HepG2 (cell line): Measurements from ENCODE around the gene ATE1. TPM values are rescaled to one million over a fixed set of nuclear protein-coding genes. Genes with fewer than 3 reads are reported as not detected.
A peak's percentile ranks its signal among the peaks of the same experiment; 100 is the strongest.

Source experiments
- ATF7 ChIP-seq, 2 experiments: fragments of 450-650 bp in 1 of 2; sonication (generic) in 1 of 2; formaldehyde crosslinking in 1 of 2; IDR thresholded peaks; 2 replicates each; pipeline versions ENCODE4 v1.4.0 to v1.6.1; 2016 to 2020; ENCODE audit warnings: antibody characterized with exemption in 1 of 2, mild to moderate bottlenecking in 1 of 2, missing genetic modification reagents in 1 of 2
- CC2D1A ChIP-seq: sonication (generic); formaldehyde crosslinking; IDR thresholded peaks from 2 replicates; pipeline ENCODE4 v1.8.1; 2023; ENCODE audit warnings: mild to moderate bottlenecking, missing genetic modification reagents
- CEBPZ ChIP-seq: IDR thresholded peaks from 2 replicates; pipeline ENCODE4 v1.6.1; 2012; ENCODE audit warnings: low read length, improper control_type of control experiment
- DR1 ChIP-seq: sonication (generic); formaldehyde crosslinking; IDR thresholded peaks from 2 replicates; pipeline ENCODE4 v1.8.0; 2021; ENCODE audit warnings: mild to moderate bottlenecking, missing genetic modification reagents, inconsistent platforms
- FUBP1 ChIP-seq: sonication (generic); formaldehyde crosslinking; IDR thresholded peaks from 2 replicates; pipeline ENCODE4 v1.5.1; 2020; ENCODE audit warnings: missing genetic modification reagents, mild to moderate bottlenecking, borderline replicate concordance
- GMEB2 ChIP-seq: IDR thresholded peaks from 2 replicates; pipeline ENCODE4 v1.6.1; 2016; ENCODE audit warnings: missing biosample characterization, missing genetic modification reagents, low read depth
- GTF3A ChIP-seq: sonication (generic); formaldehyde crosslinking; conservative IDR thresholded peaks from 2 replicates; pipeline ENCODE4 v1.4.0; 2020; ENCODE audit warnings: mild to moderate bottlenecking, missing genetic modification reagents
- HOXA5 ChIP-seq: sonication (generic); formaldehyde crosslinking; IDR thresholded peaks from 2 replicates; pipeline ENCODE4 v1.4.0; 2020; ENCODE audit warnings: missing genetic modification reagents
- KDM3A ChIP-seq: IDR thresholded peaks from 2 replicates; pipeline ENCODE4 v1.6.1; 2018; ENCODE audit warnings: low read depth, missing compliant biosample characterization
- KLF13 ChIP-seq: sonication (generic); formaldehyde crosslinking; IDR thresholded peaks from 2 replicates; pipeline ENCODE4 v1.4.0; 2020; ENCODE audit warnings: mild to moderate bottlenecking, missing genetic modification reagents
- KLF9 ChIP-seq: IDR thresholded peaks from 2 replicates; pipeline ENCODE4 v1.6.1; 2016; ENCODE audit warnings: low read depth
- KMT2A ChIP-seq: sonication (generic); formaldehyde crosslinking; IDR thresholded peaks from 2 replicates; pipeline ENCODE4 v1.4.0; 2020; ENCODE audit warnings: missing genetic modification reagents
- LRRFIP1 ChIP-seq: sonication (generic); formaldehyde crosslinking; conservative IDR thresholded peaks from 2 replicates; pipeline ENCODE4 v1.4.0; 2020; ENCODE audit warnings: missing genetic modification reagents
- PHF8 ChIP-seq: sonication (generic); formaldehyde crosslinking; IDR thresholded peaks from 2 replicates; pipeline ENCODE4 v1.5.0; 2020; ENCODE audit warnings: missing genetic modification reagents
- ZNF121 ChIP-seq: sonication (generic); formaldehyde crosslinking; IDR thresholded peaks from 2 replicates; pipeline ENCODE4 v1.5.0; 2020; ENCODE audit warnings: mild to moderate bottlenecking, missing genetic modification reagents
- ZNF264 ChIP-seq: sonication (generic); formaldehyde crosslinking; IDR thresholded peaks from 2 replicates; pipeline ENCODE4 v1.4.0; 2020; ENCODE audit warnings: missing genetic modification reagents
- ZNF431 ChIP-seq: sonication (generic); formaldehyde crosslinking; IDR thresholded peaks from 2 replicates; pipeline ENCODE4 v1.9.0; 2022; ENCODE audit warnings: missing genetic modification reagents, low read depth, mild to moderate bottlenecking, borderline replicate concordance
- ZNF569 ChIP-seq: sonication (generic); formaldehyde crosslinking; IDR thresholded peaks from 2 replicates; pipeline ENCODE4 v1.5.0; 2020; ENCODE audit warnings: mild to moderate bottlenecking, missing genetic modification reagents, moderate library complexity, borderline replicate concordance
- ZNF652 ChIP-seq: IDR thresholded peaks from 2 replicates; pipeline ENCODE4 v1.6.1; 2016; ENCODE audit warnings: low read depth, borderline replicate concordance
- ZNF720 ChIP-seq: sonication (generic); formaldehyde crosslinking; IDR thresholded peaks from 2 replicates; pipeline ENCODE4 v1.4.0; 2020; ENCODE audit warnings: missing genetic modification reagents
- ZNF737 ChIP-seq: sonication (generic); formaldehyde crosslinking; IDR thresholded peaks from 2 replicates; pipeline ENCODE4 v1.5.0; 2020; ENCODE audit warnings: missing genetic modification reagents, mild to moderate bottlenecking, borderline replicate concordance
- ZSCAN31 ChIP-seq: sonication (generic); formaldehyde crosslinking; IDR thresholded peaks from 2 replicates; pipeline ENCODE4 v1.5.0; 2020; ENCODE audit warnings: low read depth, mild to moderate bottlenecking, missing genetic modification reagents
- polyA plus RNA-seq, 8 experiments: library from polyadenylated mRNA; depleted of rRNA in 3 of 8; stranded (reverse) in 7 of 8; unstranded in 1 of 8; fragments of >200 nt; fragmentation: Illumina TruSeq in 4 of 8; extraction: Trizol in 4 of 8; gene quantifications; 2 replicates each; pipeline versions ENCODE4 v1.2.1 to v1.2.3, GENCODE V29; 2011 to 2016; ENCODE audit warnings: low read depth in 4 of 8, missing spikeins in 1 of 8, mixed read lengths in 1 of 8; ENCODE audit not compliant: insufficient read depth in 1 of 8
- total RNA-seq, 5 experiments: library from RNA; depleted of rRNA; stranded (reverse); fragments of >200 nt; fragmentation: Illumina TruSeq; extraction: Trizol; gene quantifications; 2 replicates each; pipeline ENCODE4 v1.2.3, GENCODE V29; 2016; ENCODE audit warnings: low read depth in 1 of 5

The ATE1 gene
- total and polyA plus RNA-seq, 2 of the 13 experiments (the other 11 are each of a cell fraction or from before 2014, with no cell fraction given) = 17.5 to 42.2 TPM

- TF ChIP-seq FUBP1 (CRISPR knock-in tag) (no peak), ZNF652 (CRISPR knock-in tag) (no peak), DR1 (CRISPR knock-in tag) (no peak), ZNF720 (CRISPR knock-in tag) (no peak), ZNF431 (0 out of 2 replicates have a peak, but pooled peaks have one; percentile 29), GMEB2 (no peak), ATF7 (IDR thresholded peaks at IDR 0.05) (no peak), ATF7 (CRISPR knock-in tag; IDR thresholded peaks at IDR 0.05) (no peak; the same call in 1 of the 2 replicates), ZNF264 (peak; percentile 93), ZSCAN31 (CRISPR knock-in tag) (no peak), KLF13 (no peak), CC2D1A (CRISPR knock-in tag) (no peak), HOXA5 (CRISPR knock-in tag) (no peak), ZNF121 (CRISPR knock-in tag) (no peak), LRRFIP1 (CRISPR knock-in tag) (no peak), CEBPZ (no peak), GTF3A (CRISPR knock-in tag) (no peak), ZNF569 (CRISPR knock-in tag) (no peak), KDM3A (peak; percentile 43; the same call in 1 of the 2 replicates), ZNF737 (CRISPR knock-in tag) (no peak), KMT2A (CRISPR knock-in tag) (no peak; the same call in 1 of the 2 replicates), KLF9 (CRISPR knock-in tag) (no peak), PHF8 (CRISPR knock-in tag) (peak; percentile 48; the same call in 1 of the 2 replicates)
Observed at GRCh38 chr10:121854809-121855445, 72.9 kb downstream of the ATE1 start (continued).
